GM12878 (cell line): ENCODE data around the gene ZNF81. TPM values are rescaled to one million over a fixed set of nuclear protein-coding genes. Genes with fewer than 3 reads are reported as not detected.
A peak's percentile ranks its signal among the peaks of the same experiment; 100 is the strongest.

Source experiments
- ATAC-seq: fragments of 200-7000 bp; cut with Tn5 transposase; 3 replicates; pipeline ENCODE4 v1.9.1; 2020; ENCODE audit warnings: mild to moderate bottlenecking, moderate library complexity
- BruUV-seq: library from RNA; stranded (reverse); fragments of 400-500 nt; replicated peaks from 2 replicates; lab custom pipeline; 2021; lab: Mats Ljungman, UMichigan
- CTCF ChIA-PET: fragments of 300-600 bp; sonication (Branson Sonifier 250); formaldehyde crosslinking; extraction: SDS; loops from one replicate; lab custom pipeline; 2021; ENCODE audit warnings: inconsistent platforms; lab: Yijun Ruan, JAX
- POLR2A ChIA-PET: fragments of 350-600 bp; formaldehyde crosslinking; extraction: SDS; loops from one replicate; lab custom pipeline; 2021; ENCODE audit warnings: inconsistent platforms; lab: Charles Lee
- RAD21 ChIA-PET: fragments of 300-600 bp; sonication (Branson Sonifier 250); formaldehyde crosslinking; loops from one replicate; lab custom pipeline; 2023; ENCODE audit warnings: antibody characterized with exemption; ENCODE audit not compliant: unreplicated experiment; lab: Charles Lee
- SMC1A ChIA-PET: fragments of 300-600 bp; sonication (Branson Sonifier 250); formaldehyde crosslinking; loops from one replicate; lab custom pipeline; 2023; ENCODE audit not compliant: unreplicated experiment, uncharacterized antibody; lab: Charles Lee
- DNase-seq: peaks from one replicate; pipeline ENCODE4 v3.0.0-alpha.2; 2011; ENCODE audit warnings: low read depth, low spot score
- FAIRE-seq: peaks from 3 replicates; lab custom pipeline; 2011; peaks lifted over from hg19 to GRCh38; lab: Jason Lieb, UNC
- H2AFZ ChIP-seq: 2 replicates; pipeline ENCODE4 v1.6.0; 2011; ENCODE audit warnings: low read depth, low read length, control low read depth; ENCODE audit not compliant: control insufficient read depth
- H3K27ac ChIP-seq: 2 replicates; pipeline ENCODE4 v1.5.1; 2011; ENCODE audit warnings: control low read depth; ENCODE audit not compliant: control insufficient read depth, insufficient read depth
- H3K27me3 ChIP-seq, 2 experiments: replicated peaks in 1 of 2; 2 replicates each; pipeline versions ENCODE4 v1.6.0 to v1.6.1; 2011; ENCODE audit warnings: low read length in 1 of 2; ENCODE audit not compliant: control insufficient read depth in 2 of 2, insufficient read depth in 2 of 2
- H3K36me3 ChIP-seq, 2 experiments: 2 replicates each; pipeline ENCODE4 v1.5.1; 2011; ENCODE audit warnings: low read length in 1 of 2; ENCODE audit not compliant: control insufficient read depth in 2 of 2, insufficient read depth in 2 of 2
- H3K4me1 ChIP-seq: 2 replicates; pipeline ENCODE4 v1.6.1; 2011; ENCODE audit warnings: mild to moderate bottlenecking, low read length, moderate library complexity, mixed read lengths; ENCODE audit not compliant: control insufficient read depth, insufficient read depth
- H3K4me2 ChIP-seq: 2 replicates; pipeline ENCODE4 v1.6.0; 2011; ENCODE audit warnings: control low read depth; ENCODE audit not compliant: control insufficient read depth, insufficient read depth
- H3K4me3 ChIP-seq: fragments of 200-600 bp; sonication (generic); 2 replicates; pipeline ENCODE4 v1.5.1; 2016
- H3K79me2 ChIP-seq: 2 replicates; pipeline ENCODE4 v1.6.0; 2011; ENCODE audit warnings: low read length; ENCODE audit not compliant: control insufficient read depth, insufficient read depth
- H3K9ac ChIP-seq: 2 replicates; pipeline ENCODE4 v1.8.0; 2011; ENCODE audit warnings: low read length, control low read depth, mixed read lengths; ENCODE audit not compliant: control insufficient read depth, insufficient read depth
- H3K9me3 ChIP-seq: replicated peaks from 3 replicates; pipeline ENCODE4 v1.5.1; 2011; ENCODE audit warnings: mild to moderate bottlenecking, low read length; ENCODE audit not compliant: control insufficient read depth, insufficient read depth
- H4K20me1 ChIP-seq: 2 replicates; pipeline ENCODE4 v1.6.0; 2011; ENCODE audit not compliant: control insufficient read depth, insufficient read depth
- CBX3 ChIP-seq: fragments of 200-600 bp; sonication (generic); IDR thresholded peaks from 2 replicates; pipeline ENCODE4 v1.6.1; 2016; ENCODE audit warnings: low read depth, borderline replicate concordance
- CREB1 ChIP-seq: IDR thresholded peaks from 2 replicates; pipeline ENCODE4 v1.6.1; 2012; ENCODE audit warnings: low read depth, mild to moderate bottlenecking, inconsistent platforms
- ETV6 ChIP-seq, 2 experiments: fragments of 450-650 bp in 1 of 2; IDR thresholded peaks in 1 of 2; conservative IDR thresholded peaks in 1 of 2; 2 replicates each; pipeline ENCODE4 v1.6.1; 2014; ENCODE audit warnings: antibody characterized with exemption in 1 of 2, borderline replicate concordance in 1 of 2, low read depth in 1 of 2, mild to moderate bottlenecking in 1 of 2, moderate library complexity in 1 of 2
- FOS ChIP-seq: IDR thresholded peaks from 3 replicates; pipeline ENCODE4 v1.6.1; 2011; ENCODE audit warnings: borderline replicate concordance; ENCODE audit not compliant: insufficient read length; ENCODE audit errors: extremely low read depth
- GATAD2B ChIP-seq: fragments of 450-650 bp; conservative IDR thresholded peaks from 2 replicates; pipeline ENCODE4 v1.6.1; 2017; ENCODE audit warnings: low read depth, mild to moderate bottlenecking, moderate library complexity
- IRF3 ChIP-seq: fragments of 450-650 bp; IDR thresholded peaks from 2 replicates; pipeline ENCODE4 v1.6.1; 2014; ENCODE audit warnings: mild to moderate bottlenecking
- NFIC ChIP-seq: IDR thresholded peaks from 2 replicates; pipeline ENCODE4 v1.6.1; 2012; ENCODE audit warnings: low read depth, mild to moderate bottlenecking, inconsistent platforms, low read length, moderate library complexity
- NFYA ChIP-seq: IDR thresholded peaks from 2 replicates; pipeline ENCODE4 v1.6.1; 2011; ENCODE audit warnings: low read depth, mild to moderate bottlenecking, low read length, improper control_type of control experiment, borderline replicate concordance
- POLR2AphosphoS2 ChIP-seq: IDR thresholded peaks from 2 replicates; pipeline ENCODE4 v1.6.1; 2011; ENCODE audit warnings: low read depth, mild to moderate bottlenecking, low read length, improper control_type of control experiment, moderate library complexity
- RBBP5 ChIP-seq: fragments of 200-600 bp; sonication (generic); conservative IDR thresholded peaks from 2 replicates; pipeline ENCODE4 v1.6.1; 2016
- ZNF24 ChIP-seq: fragments of 450-650 bp; IDR thresholded peaks from 2 replicates; pipeline ENCODE4 v1.6.1; 2017; ENCODE audit warnings: antibody characterized with exemption, mild to moderate bottlenecking
- WGBS: methylation state at CpG from one replicate; pipeline ENCODE4 v1.1.6; 2016; ENCODE audit warnings: low lambda C conversion rate; ENCODE audit not compliant: insufficient replicate concordance, insufficient coverage; ENCODE audit errors: missing lambda C conversion rate; 5-methylcytosine and 5-hydroxymethylcytosine counted together
- in situ Hi-C: fragments of 300-500 bp; cut with MboI; formaldehyde crosslinking; loops from 9 replicates; pipeline ENCODE4 v1.14.3; 2018; ENCODE audit warnings: mixed read lengths
- intact Hi-C: fragments of 100-400 bp; cut with micrococcal nuclease; formaldehyde crosslinking; loops from one replicate; pipeline ENCODE4 v1.14.2; 2022; ENCODE audit not compliant: unreplicated experiment
- polyA plus RNA-seq, 11 experiments: library from polyadenylated mRNA; depleted of rRNA in 4 of 11; unstranded in 6 of 11; stranded (reverse) in 5 of 11; fragments of >200 nt; fragmentation: Nextera tagmentation in 4 of 11; fragmentation: Illumina TruSeq in 1 of 11; extraction: Ambion mirVana in 4 of 11; extraction: Trizol in 1 of 11; gene quantifications; 1 replicate in 1 of 11; 2 replicates in 10 of 11; pipeline versions ENCODE4 v1.2.1 to v1.2.3, GENCODE V29; 2011 to 2016; ENCODE audit warnings: inconsistent platforms in 2 of 11, missing spikeins in 2 of 11, low read depth in 1 of 11
- total RNA-seq, 4 experiments: library from RNA; depleted of rRNA in 3 of 4; stranded (reverse); fragments of >200 nt in 3 of 4; fragmentation: Illumina TruSeq in 1 of 4; extraction: Trizol in 1 of 4; gene quantifications; 2 replicates each; pipeline versions ENCODE4 v1.2.1 to v1.2.3, GENCODE V29; 2013 to 2021
- TF ChIP-seq, protein P1 (sequence below): IDR thresholded peaks from 2 replicates; pipeline ENCODE4 v1.6.1; 2011; ENCODE audit warnings: mild to moderate bottlenecking, low read depth, low read length, moderate library complexity; ENCODE audit not compliant: insufficient replicate concordance

Gene ZNF81
- total and polyA plus RNA-seq, 10 of the 15 experiments (the other 5 are each of a cell fraction or from before 2014, with no cell fraction given): 3.4 to 7.2 (median 4.4) TPM

DNA sequence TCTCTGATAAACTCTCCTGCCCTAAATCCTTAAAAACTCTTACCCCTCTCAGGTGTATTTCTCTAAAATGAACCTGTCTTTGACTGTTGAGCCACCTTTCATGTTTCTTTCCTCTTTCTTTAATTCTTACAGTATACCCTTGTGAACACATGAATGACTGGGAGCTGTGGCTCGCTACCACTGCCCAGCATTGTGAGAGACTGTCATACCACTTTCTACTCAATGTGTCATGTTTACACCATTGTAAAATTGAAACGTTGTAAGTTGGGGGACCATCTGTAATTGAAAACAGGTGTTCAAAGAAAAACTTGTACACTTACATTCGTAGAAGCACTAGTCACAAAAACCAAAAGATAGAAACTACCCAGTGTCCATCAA lies 100.2 kb downstream of the ZNF81 start:
- Histone ChIP-seq H3K27ac (no peak overlapping the region), H3K9me3 (no peaks in the 10 kb centered on the region), H3K4me1 (no peaks in the 10 kb centered on the region), H3K27me3 (no peaks in the 10 kb centered on the region), H3K36me3 (no peaks in the 10 kb centered on the region), H3K4me3 (no peak overlapping the region), H3K9ac (no peak overlapping the region), H2AFZ (no peak overlapping the region), H3K79me2 (no peaks in the 10 kb centered on the region), H4K20me1 (no peaks in the 10 kb centered on the region), H3K4me2 (no peak overlapping the region)
- no peak for TF ChIP-seq GATAD2B
- TF ChIP-seq ETV6 (conservative IDR thresholded peaks at IDR 0.05 in 1 of 2, IDR thresholded peaks at IDR 0.05 in 1 of 2; ENCODE audit: borderline replicate concordance in 1 of 2, low read depth in 1 of 2): no peak
- no peak for TF ChIP-seq CREB1
- no peak for TF ChIP-seq CBX3
- TF ChIP-seq FOS: no peak
- no peak for TF ChIP-seq RBBP5
- TF ChIP-seq IRF3: no peak
- TF ChIP-seq NFYA: no peak
- TF ChIP-seq ZNF24: no peak
- TF ChIP-seq, protein P1, sequence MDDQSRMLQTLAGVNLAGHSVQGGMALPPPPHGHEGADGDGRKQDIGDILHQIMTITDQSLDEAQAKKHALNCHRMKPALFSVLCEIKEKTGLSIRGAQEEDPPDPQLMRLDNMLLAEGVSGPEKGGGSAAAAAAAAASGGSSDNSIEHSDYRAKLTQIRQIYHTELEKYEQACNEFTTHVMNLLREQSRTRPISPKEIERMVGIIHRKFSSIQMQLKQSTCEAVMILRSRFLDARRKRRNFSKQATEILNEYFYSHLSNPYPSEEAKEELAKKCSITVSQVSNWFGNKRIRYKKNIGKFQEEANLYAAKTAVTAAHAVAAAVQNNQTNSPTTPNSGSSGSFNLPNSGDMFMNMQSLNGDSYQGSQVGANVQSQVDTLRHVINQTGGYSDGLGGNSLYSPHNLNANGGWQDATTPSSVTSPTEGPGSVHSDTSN: no peak
- TF ChIP-seq POLR2AphosphoS2: no peak
- TF ChIP-seq NFIC: no peak
- WGBS: 20% methylated on average over 3 of the region's 3 CpGs
- ChIA-PET SMC1A (interaction anchor here (1.1 to 1.6 kb wide), 2 partner anchors 83 to 84 kb away, joined by 3 to 4 read pairs; no protein-coding TSS in a partner anchor), CTCF (interaction anchor here (0.9 to 1.2 kb wide), 4 partner anchors 9 to 105 kb away, joined by 3 to 4 read pairs (median 3); no protein-coding TSS in a partner anchor), POLR2A (no interaction called here), RAD21 (interaction anchor here (0.6 to 1.2 kb wide), 2 partner anchors 36 to 84 kb away, joined by 3 read pairs; no protein-coding TSS in a partner anchor)
- DNase-seq: no peak
- intact Hi-C loops (no loop called here), in situ Hi-C loops (no loop called here)
- no peak for FAIRE-seq
- no TSS peak for BruUV-seq
- peak; percentile 35; the same call in 1 of the 3 replicates for ATAC-seq
